Measurements from ENCODE around the gene AHCYL2. TPM values are rescaled to one million over a fixed set of nuclear protein-coding genes. Genes with fewer than 3 reads are reported as not detected.

Gene AHCYL2
- total RNA-seq, 1 donor from 2014 or later: 9.9 TPM

DNA sequence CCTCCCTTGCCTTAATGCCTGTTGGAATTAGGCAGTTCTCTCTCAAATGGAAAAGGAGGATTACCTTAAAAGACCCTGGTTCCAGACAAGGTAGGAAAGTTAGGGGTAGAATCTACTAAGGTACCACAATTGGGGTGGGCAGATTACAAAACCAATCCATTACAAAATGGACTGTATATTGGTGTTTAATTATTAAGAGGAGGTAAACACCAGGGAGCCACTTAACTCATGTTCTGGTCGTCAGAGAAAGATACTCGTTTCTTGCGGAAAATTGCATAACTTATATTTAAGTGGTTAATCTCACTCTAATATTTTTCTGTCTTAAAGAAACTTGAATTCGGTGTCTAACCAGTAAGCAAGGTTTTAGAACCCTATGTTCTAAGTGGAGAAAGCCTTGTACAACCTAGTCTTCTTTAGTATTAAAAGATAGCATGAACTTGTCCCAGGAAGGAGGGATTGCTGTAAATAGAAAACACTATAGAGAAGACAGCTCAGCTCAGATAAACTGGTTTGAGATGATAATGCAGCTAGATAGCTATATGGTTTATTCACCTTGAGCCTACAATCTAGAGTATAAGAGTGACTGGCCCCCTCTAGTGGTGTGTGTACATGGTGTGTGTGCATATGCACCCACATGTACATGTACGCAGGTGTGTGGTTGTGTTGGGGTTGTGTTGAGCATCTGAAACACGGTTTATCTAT, 151.4 kb downstream of the AHCYL2 start:
- ATAC-seq (peak; percentile 89), DNase-seq (ENCODE audit: low spot score) (no peak)

DNA sequence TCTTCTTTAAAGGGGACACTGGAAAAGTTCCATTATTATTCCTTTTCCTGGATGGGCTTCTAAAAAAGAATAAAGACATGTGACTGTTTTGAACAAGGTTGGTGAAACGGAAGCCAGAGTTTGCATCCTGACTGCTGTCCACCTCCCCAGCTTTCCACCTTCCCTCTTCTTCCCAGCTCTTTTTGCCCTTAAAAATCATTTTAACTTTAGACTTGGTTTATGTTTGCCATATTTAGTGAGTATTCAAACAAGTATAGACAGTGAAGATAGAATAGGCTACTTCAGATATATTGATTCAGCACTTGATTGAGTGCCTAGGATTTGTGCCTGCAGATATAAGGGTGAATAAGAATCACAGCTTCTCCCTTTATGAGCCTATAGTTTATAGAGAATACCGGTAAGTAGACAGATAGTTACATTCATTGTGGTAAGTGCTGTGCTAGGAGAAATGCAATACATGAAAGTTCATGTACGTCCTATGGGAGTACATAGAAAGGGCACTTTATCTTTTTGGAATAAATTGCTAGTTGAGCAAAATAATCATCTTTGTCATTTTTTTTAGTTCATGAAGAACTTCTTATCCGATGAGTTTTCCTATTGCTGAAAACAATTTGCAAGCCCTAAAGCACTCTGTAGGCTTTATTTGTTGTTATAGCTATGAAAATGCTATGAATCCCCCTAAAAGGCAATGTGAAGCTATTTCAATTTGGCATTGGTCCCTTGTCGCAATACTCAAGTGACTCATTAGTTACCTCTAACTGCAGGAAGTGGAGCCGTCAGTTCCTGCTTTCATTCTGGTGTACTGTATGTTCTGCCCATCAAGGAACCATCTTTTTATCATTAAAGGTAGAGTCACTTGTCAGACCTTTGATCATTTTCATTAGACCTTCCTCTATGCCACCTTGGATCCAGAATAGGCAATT, 152.2 kb downstream of the AHCYL2 start:
- ATAC-seq (no peak), DNase-seq (ENCODE audit: low spot score) (no peak)

- no peak for ATAC-seq
- DNase-seq (ENCODE audit: low spot score): no peak
Measured at GRCh38 chr7:129381710-129382484, 157.1 kb downstream of the AHCYL2 start.

DNA sequence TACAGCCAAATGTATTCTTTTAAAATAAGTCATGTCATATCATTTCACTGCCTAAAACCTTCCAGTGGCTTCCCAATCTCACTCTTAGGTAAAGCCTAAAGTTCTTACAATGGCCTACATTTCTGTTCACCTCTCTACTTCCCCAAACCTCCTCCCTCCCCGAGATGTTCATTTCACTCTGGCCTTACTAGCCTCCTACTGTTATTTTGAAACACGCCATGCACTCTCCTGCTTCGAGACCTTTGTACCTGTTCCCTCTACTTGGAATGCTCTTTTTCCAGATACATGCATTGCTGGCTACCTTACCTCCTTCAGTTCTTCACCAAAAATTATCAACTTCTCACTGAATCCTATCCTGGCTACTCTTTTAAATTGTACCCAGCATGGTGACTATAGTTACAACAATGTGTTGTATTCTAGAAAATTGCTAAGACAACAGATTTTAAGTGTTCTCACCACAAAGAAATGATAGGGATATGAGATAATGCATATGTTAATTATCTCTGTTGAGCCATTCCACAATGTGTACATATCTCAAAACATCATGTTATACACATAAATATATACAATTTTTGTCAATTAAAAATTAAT, 158.8 kb downstream of the AHCYL2 start:
- ATAC-seq: peak; percentile 83
- DNase-seq (ENCODE audit: low spot score): no peak

DNA sequence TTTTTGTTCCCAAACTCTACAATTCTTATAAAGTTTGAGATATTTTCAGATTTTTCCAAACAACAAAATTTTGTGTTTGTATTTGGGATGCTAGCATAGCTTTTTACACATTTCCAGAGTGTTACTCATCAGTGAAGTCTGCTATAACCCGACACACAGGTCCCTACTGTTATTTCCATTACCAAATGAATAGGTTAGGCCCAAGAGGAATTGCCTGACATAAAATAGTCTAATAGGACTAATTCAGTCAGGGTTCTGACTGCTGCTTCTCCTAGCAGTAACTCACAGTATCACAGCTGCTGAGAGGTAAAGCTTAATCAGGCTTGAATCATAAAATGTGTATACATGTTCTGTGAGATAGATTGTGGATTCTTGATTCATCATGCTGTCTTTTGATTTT, 160.3 kb downstream of the AHCYL2 start:
- no peak for ATAC-seq
- no peak for DNase-seq (ENCODE audit: low spot score)

- no peak for ATAC-seq
- no peak for DNase-seq (ENCODE audit: low spot score)
Measured at GRCh38 chr7:129385598-129385997, 160.8 kb downstream of the AHCYL2 start.

DNA sequence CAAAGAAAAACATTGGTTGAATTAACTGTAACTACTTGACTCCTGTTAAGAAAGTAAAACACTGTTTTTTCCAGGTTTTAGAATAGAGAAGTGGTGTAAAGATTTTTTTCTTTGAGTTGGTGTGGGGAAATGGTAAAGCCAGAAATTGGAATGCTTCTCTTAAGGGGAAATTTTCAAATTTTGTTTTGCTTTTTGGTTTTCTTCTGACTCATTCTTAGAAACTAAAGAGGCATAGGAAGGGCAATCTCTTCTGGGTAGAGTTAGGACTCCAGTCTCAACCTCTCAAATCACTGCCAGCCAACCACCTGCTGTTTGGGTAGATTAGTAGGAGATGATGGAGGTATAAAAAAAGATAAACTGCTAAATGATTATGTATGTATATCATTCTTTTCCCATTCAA, 161.7 kb downstream of the AHCYL2 start:
- no peak for DNase-seq (ENCODE audit: low spot score)
- ATAC-seq: no peak

GRCh38 chr7:129387537-129387936, 162.7 kb downstream of the AHCYL2 start:
- no peak for DNase-seq (ENCODE audit: low spot score)
- ATAC-seq: peak; percentile 76

GRCh38 chr7:129388333-129389098, 163.7 kb downstream of the AHCYL2 start:
- DNase-seq (ENCODE audit: low spot score) (no peak), ATAC-seq (no peak)

- no peak for DNase-seq (ENCODE audit: low spot score)
- no peak for ATAC-seq
Measured at GRCh38 chr7:129389829-129390228, 165.0 kb downstream of the AHCYL2 start.

GRCh38 chr7:129390314-129390713, 165.5 kb downstream of the AHCYL2 start:
- ATAC-seq: no peak
- DNase-seq (ENCODE audit: low spot score): no peak

GRCh38 chr7:129391546-129392171, 166.8 kb downstream of the AHCYL2 start:
- no peak for DNase-seq (ENCODE audit: low spot score)
- no peak for ATAC-seq

DNA sequence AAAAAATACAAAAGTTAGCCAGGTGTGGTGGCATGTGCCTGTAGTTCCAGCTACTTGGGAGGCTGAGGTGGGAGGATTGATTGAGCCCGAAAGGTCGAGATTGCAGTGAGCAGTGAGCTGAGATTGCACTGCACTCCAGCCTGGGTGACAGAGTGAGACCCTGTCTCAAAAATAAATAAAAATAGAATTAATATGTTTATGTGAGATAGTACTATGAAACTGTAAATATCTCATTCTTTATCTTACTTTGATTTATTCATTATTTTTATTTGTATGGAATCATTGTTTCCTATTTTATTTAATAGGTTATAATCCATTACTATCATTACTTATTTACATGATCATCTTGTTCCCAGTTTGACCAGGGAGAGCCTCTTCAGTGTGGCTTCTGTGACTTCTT, 168.4 kb downstream of the AHCYL2 start:
- ATAC-seq: no peak
- DNase-seq (ENCODE audit: low spot score): no peak

DNA sequence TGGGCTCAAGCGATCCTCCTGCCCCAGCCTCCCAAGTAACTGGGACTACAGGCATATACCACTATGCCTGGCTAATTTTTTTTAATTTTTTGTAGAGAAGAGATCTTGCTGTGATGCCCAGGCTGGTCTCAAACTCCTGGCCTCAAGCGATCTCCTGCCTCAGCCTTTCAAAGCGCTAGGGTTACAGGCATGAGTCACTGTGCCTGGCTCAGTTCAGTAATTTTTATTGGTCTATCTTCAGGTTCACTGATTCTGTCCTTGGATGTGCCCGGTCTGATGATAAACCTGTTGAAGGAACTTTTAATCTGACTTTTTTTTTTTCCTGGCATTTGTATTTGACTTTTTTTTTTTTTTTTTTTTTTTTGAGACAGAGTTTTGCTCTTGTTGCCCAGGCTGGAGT, 169.3 kb downstream of the AHCYL2 start:
- ATAC-seq (no peak), DNase-seq (ENCODE audit: low spot score) (no peak)

DNA sequence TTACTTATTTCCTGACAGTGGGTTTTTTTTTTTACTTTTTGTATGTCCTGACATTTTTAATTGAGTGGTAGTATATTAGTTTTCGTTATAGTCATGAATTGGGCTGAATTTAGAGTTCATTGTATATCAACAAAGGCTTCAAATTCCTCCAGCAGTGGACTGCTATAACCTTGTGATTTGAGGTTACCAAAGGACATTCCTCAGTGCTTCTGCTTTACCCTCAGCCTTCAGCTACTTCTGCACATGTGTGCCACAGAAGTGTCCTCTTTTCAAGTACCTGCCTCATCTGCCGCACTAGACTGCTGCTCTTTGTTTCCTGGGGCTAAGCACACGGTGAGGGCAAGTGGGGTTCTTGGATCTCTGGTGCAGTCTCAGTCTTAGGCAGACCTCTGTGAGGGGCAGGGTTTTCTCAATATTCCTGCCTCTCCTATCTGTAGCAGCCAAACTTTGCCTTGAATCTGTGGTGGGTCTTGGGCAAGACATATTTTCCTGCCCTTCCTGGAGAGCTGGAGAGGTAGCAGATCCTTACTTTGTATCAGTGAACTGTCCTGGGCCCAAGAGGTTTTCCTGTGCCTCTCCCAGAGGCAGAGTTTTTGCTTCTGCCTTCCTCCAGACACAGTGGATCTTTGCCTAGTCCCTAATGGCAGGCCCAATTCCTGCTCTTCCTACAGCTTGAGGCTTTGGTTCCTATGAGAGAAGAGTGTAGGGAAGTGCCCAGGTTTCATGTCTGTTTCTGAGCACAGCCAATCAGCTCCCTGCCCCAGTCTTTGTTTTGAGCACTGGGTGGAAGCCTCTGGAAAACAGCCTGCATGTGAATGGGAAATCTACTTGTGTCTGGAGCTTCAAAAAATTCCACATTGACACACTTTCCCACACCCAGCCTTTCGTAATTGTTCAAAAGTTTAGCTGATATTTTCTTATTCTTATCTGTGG, 170.4 kb downstream of the AHCYL2 start:
- DNase-seq (ENCODE audit: low spot score): no peak
- ATAC-seq: peak; percentile 39

GRCh38 chr7:129401228-129401966, 176.6 kb downstream of the AHCYL2 start:
- ATAC-seq (peak; percentile 31), DNase-seq (ENCODE audit: low spot score) (no peak)

DNA sequence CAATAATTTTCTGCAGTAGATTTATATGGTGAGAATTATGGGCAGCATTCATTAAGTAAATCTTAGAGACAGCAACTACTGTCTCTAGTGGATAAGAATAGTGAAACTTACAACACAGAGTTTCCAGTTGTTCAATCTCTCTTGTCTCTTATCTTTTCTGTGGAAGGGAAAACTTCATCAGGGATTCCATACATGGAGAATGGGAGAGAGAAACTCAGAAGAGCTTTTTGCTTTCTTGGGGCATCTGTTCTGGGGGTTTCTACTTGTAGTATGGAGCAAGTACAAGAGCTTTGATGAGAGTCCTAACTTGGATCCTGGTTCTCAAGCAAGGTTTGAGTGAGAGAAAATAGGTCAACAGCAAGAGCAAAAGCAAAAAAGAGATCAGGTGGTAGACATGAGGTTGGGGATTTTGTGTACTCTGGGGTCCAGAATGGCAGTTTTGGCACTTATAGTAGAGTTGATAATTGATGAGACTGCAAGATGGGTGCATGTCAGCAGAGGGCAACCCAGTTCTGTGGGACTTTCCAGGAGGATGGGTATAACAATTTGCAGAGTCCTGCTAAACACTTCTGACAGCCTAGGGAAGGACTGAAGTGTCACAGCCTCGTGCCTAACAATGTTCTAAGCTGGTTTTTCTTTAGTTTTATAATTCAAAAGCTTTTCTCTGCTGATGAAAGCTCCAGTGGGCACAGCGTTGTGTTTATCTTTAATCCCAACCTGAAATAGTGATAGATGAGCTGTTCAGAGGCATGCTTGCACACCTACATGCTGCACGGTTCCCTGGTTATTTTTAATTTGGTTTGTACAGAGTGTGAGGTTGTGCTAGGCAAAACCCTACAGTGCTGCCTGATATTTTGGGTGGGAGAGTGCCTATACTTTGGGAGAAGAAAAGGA, 177.4 kb downstream of the AHCYL2 start:
- no peak for DNase-seq (ENCODE audit: low spot score)
- no peak for ATAC-seq

Data from left lobe of liver (tissue), 2 donors.